GM21825 (cell line): ENCODE measurements around the gene C1QL4.

Experiments used
- ATAC-seq: cut with Tn5 transposase; IDR thresholded peaks from one replicate; pipeline ENCODE4 v1.9.1; 2021; ENCODE audit warnings: mild to moderate bottlenecking, moderate library complexity; ENCODE audit not compliant: unreplicated experiment

Gene C1QL4

GRCh38 chr12:49348781-49349180, 11.8 kb upstream of the C1QL4 start:
- ATAC-seq = no peak

DNA sequence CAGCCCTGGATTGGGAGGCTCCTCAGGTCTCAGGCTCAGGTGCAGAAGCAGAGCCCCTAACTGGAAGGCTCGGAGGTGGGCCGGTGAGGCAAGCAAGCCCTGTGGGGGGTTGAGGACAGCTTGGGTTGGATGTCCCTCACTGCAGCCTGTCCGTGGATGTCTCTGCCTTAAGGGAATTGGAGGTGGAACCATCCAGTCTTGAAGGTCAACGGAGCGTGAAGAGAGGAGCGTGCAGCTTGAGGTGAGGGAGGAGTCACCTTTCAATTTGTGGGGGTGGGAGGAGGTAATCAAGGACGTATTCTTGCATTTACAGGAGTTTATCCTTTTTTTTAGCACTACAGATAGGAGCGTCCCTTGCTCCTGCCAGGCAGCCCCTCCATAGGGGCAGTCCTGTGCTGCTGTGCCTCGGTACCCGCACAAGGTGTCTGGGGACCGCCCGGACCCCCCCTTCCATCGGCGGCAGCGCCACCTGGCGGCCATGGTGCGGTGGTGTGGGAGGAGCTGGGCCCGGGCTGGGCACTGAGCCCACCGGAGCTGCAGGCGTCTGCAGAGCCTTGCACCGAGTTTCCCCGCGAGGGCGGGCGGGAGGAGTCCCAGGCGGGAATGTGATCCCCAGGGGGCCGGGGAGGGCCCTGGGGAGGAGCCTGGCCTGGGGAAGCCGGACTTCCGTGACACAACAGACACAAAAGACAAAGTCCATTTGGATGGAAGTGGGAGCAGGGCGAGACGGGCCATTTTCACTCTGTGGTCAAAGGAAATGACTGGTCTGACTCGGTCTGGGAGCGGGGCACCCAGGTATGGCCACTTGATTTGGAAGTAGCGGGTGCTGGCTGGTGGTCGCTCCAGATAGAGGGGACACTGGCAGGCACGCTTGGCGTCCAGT, 10.6 kb upstream of the C1QL4 start:
- peak; percentile 45 for ATAC-seq

DNA sequence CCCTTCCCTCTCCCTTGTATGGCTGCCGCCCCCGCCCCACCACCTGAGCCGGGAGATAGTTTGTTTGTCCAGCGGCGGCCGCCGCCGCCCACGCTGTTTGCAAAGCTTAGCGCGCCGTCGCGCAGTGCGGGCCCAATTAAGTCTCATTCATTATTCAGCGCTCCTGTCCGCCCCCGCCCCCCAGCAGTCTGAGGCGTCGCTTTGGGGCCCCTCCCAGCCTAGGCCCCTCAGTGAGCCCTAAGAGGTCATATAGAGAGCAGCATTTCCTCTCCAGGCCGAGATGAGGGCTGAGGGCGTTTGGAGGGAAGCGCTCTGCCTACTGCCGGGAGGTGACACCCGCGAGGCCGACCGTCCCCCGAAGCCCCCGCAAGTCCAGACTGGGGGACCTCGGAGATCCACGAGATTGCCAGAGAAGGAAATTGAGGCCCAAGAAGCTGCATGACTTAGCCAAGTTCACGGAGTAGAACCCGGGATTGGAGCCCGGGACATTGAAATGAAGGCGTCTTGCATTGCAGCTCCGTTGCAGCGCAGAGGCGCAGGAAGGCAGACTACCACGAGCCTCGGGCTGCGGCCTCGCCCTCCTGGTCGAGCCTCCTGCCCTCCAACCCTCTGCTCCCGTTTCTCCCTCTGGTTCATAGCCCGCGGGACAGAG, 9.8 kb upstream of the C1QL4 start, which contains the start of gene DNAJC22:
DNAJC22 (plus strand) TSS at position 230 of the 652 bp plus-strand sequence. CDS start 1,985 bp downstream, outside the sequence.
- no peak for ATAC-seq

GRCh38 chr12:49345825-49346658, 9.1 kb upstream of the C1QL4 start:
- no peak for ATAC-seq

- ATAC-seq = peak; percentile 41
Measured at GRCh38 chr12:49345051-49345824, 8.2 kb upstream of the C1QL4 start.

DNA sequence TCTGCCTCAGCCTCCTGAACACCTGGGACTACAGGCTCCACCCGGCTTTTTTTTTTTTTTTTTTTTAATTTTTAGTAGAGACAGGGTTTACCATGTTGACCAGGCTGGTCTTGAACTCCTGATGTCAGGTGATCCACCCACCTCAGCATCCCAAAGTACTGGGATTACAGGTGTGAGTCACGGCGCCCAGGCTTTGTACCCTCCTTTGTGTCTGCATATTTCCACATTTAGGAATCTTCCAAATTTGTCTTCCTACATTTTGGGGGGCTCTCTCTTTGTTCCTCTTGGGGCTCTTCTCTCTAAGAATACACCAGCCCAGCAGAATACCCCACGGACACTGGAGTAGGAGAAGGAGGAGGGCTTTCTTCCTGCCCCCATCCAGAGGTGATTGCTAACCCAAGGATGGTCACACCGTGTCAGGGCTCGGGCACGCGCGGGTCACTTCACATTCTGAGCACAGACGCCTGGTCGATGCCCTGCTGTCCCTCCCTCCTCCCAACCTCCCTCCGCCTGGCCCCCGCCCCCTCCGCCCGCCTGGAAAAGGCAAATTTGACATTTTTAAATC, 7.6 kb upstream of the C1QL4 start:
- no peak for ATAC-seq

DNA sequence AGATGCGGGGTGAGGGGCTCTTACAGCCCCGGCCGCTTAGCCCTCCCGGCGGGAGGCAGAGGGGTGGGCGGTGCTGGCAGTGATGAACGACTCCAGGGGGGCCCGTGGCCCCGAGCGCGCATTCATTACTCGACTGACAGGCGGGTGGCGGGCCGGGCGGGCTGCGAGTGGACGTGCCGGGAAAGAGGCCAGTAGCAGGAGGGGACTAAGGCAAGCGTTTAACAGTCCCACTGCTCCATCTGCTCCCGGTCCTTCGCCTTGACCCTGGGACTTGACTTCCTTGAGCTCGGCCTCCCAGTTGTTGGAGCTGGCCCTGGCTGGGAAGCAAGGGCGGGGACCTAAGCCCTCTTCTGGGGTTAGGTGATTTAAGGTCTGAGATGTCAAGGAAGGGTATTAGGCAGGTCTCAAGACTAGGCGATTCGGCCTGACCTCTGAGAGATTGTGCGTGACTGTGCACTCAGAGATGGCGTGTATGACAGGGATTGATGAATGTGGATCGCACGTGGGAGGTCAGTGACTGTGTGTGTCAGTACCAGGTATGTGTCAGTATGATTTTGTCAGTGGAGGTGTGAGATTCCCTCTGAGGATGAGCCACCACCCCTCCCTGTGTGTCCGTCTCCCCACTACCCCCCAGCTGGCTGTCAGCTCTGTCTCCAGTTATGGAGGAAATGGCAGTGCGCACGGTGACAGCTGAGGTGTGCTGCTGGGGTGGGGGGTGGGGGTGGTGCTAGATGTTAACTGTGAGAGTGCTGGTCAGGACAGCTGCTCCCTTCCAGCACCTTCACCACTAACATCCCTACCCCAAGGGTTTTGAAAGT, 6.1 kb upstream of the C1QL4 start:
- ATAC-seq = no peak

DNA sequence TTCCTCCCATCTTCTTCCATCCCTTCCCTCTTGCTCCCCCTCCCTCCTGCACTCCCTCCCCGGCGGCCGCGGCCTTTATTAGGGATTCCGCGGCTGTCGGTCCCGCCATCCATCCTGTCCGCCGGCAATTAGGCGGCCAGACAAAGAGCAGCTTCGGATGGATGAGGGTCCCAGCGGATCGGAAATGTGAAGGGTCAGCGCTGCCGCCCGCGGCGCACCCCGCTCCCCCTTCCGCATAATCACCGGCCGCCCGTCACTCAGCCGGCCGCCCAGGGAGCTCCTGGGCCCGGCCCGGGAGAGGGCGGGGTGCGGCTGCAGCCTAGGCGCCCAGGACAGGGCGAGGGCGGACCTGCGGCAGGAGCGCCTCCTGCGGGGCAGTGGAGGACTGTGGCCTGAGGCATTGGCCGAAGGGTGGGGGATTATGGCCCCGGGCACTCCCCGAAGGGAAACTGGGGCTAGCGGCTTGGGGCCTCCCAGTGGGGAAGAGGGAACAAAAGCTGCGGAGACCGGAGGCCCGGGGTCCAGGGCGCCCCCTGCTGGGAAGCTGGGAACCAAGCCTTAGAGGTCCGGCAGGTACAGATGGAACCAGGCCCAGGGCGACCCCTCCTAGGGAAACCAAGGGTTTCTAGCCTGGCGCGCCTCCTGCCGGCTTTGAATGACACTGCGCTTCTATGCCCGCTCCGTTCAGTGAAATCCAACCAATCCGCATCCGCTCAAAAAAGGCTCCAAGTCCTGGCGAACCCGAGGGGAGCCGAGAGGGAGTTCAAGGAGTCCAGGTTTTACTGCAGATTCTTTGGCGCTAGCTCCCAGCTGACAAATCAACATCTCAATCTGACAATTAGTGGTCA, 5.3 kb upstream of the C1QL4 start:
- peak; percentile 55 for ATAC-seq

DNA sequence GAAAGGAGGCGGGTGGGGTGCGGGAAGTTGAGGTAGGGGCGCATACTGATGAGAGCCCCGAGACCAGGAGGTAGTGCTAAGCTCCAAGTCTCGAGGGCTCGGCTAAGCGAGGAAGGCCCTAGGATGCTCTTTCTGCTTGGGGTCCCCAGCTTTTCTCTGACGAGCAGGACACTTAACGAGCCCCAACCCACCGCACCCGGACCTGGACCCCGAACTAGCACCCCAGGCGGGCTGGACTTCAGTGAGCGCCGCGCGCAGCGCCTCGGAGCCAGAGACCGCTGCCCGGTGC, 4.7 kb upstream of the C1QL4 start:
- no peak for ATAC-seq

DNA sequence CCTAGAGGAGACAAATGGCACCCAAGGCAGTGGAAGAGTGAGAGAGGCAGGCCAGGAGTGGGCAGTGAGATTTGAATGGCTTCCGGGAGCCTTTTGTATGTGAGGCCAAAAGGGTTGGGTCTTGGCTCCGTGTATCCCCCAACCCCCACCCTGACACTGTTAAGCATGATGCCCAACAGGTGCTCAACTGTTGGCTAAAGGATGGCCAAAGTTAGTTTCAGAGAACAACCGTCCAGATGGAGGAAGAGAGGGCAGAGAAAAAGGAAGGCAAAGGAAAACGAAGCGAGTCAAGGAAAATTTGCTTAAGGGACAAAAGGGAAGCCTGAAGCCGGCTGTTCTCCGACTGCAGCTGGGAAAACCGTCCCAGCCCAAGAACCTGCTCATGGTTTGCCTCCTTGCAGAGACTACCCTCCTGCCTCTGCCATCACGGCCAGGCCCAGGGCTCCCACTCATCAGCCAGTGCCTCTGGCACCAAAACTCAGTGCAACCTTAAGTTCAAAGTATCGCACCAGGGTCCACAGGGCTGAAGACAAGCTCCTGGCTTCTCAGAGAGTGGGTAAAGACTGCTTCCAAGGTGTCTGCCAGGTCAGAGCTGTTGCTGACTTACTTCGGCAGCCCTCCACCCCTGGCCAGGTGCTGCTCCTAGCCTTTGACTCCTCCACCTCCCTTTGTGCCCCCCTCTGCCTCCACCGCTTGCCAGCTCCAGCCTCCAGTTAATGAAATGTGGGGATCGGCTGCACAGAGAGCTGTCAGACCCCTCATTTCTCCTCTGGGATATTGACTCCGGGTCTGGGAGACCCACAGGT, 4.2 kb upstream of the C1QL4 start:
- ATAC-seq = no peak

DNA sequence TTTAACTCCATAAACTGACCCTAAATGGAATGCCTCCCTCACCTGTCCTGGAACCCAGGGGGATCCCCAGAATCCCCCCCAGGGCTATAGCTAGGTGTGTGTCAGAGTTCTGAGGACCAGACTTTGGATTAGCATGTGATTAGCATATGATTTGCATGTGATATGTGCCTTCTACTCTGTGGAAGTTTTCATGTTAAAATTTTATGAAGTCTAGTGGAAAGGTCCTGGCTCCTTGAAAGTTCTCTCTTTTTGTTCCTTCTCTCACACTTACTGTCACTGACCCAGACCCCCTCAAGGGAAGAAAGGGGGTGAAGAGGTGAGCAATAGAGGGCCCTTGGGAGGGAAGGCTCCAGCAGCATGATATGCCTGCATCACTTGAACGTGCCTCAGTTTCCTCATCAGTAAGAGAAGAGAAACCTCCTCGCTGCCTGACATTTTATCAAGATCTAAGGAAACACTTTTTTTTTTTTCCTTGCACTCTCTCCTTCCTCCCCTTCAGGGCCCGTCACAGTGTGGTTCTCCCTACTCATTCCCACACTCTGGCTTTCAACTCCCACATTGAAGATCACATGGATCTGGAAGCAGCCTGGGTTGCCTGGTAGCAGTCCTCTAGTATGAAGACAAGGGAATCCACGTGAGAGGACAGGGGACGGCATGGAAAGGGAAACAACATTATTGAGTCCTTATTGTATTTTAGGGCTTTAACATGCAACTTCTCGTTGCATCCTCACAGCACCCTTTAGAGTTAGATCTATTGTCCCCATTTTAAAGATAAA, 3.3 kb upstream of the C1QL4 start:
- ATAC-seq = no peak

- ATAC-seq = no peak
Measured at GRCh38 chr12:49339464-49339861, 2.5 kb upstream of the C1QL4 start.

DNA sequence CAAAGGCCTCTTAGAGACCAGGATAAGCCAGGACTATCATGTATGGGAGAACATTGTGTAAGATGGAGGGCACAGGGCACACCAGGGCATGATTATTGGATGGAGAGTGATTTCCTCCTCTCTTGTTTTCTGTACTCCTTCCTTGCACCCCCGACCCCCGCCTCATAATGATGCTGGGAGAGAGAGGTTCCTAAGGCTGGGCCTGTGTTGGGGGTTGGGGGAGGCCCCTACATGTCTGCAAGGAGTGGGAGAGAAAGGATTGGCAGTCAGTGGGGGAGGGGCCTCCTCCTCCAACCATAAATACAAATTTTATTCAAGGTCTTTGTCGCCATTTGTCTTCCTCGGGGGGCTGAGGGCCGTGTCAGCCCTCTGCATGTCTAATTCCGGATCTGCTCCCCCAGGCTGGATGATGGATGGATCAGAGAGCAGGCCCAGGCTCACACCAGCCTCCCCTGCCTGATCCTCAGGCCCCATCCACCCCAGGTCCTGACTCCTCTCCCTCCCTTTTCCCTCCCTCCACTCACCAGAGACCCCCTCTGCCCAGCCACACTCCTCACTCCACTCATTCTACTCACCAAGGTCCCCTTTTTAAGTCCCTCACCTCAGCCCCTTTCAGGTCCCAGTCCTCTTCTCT, 2.0 kb upstream of the C1QL4 start:
- no peak for ATAC-seq

- no peak for ATAC-seq
Measured at GRCh38 chr12:49335955-49336644, 888 bp downstream of the C1QL4 start.

DNA sequence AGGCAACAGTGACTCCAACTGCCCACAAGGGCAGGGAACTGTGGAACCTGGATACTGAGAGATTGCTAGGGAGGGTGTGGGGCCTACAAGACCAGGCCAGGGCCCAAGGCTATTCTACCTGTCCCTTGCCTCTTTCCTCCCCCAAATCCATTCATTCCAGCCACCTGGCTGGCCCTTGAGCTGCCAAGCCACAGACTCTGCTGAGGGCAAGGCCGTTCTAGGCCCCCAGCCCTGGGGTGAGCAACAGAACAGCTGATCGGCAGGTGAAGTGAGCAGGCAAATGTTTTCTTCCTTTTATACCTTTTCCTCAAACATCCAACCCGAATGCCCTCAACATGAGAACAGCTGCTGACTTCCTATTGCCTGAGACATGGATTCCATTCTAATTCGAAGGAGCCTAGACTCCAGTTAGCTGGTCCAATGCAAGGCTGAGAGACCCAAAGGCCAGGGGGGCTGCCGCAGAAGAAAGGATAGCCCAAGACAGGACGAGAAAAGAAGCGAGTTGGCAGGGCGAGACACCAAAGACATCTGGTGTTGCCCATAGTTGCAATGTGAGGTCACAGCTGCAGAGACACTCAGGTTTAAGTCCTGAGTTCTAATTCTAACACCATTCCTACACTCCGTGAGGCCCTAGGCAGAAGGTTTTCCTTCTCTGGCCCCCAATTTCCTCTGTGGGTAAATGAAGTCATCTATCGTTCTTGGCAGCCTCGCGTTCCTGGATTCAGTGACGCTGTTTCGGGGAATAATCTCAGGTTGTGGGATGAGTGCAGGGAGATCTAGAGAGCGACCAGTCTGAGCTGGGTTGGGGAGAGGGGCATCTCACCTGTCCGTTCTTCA, 1.7 kb downstream of the C1QL4 start:
- no peak for ATAC-seq
